Transverse colon (tissue), 3 donors: Measurements from ENCODE around the gene ARHGAP22.

ENCODE experiments used
- CTCF ChIP-seq, 5 experiments: fragments of 200-600 bp in 3 of 5; fragments of 450-650 bp in 2 of 5; sonication (generic) in 3 of 5; IDR thresholded peaks; 1 replicate in 2 of 5; 2 replicates in 3 of 5; pipeline ENCODE4 v1.5.1; 2016 to 2017; ENCODE audit warnings: antibody characterized with exemption in 5 of 5, inconsistent platforms in 3 of 5, mild to moderate bottlenecking in 2 of 5, moderate library complexity in 1 of 5
- POLR2A ChIP-seq: fragments of 450-650 bp; IDR thresholded peaks from one replicate; pipeline ENCODE4 v1.6.1; 2016; ENCODE audit warnings: antibody characterized with exemption, mild to moderate bottlenecking, moderate library complexity

- TF ChIP-seq CTCF (IDR thresholded peaks at IDR 0.05) (no peak), POLR2A (no peak)
Observed at GRCh38 chr10:48453451-48454301, 151.2 kb downstream of the ARHGAP22 start.
